GM12875 (cell line): Measurements from ENCODE around the gene FOXR2.

Source experiments
- H3K4me3 ChIP-seq: one replicate; pipeline ENCODE4 v1.5.1; 2011; ENCODE audit warnings: low read depth, low read length, control low read depth
- CTCF ChIP-seq: IDR thresholded peaks from 2 replicates; pipeline ENCODE4 v1.5.1; 2011; ENCODE audit warnings: low read depth, mild to moderate bottlenecking, control low read depth, inconsistent platforms, low read length, moderate library complexity, borderline replicate concordance; ENCODE audit not compliant: insufficient read depth

FOXR2 gene

GRCh38 chrX:55668084-55668483 lies 44.9 kb downstream of the FOXR2 start:
- H3K4me3 ChIP-seq = no peak overlapping the region
- TF ChIP-seq CTCF = no peak
